H9 (cell line): ENCODE results near the gene TTC28. TPM values are rescaled to one million over a fixed set of nuclear protein-coding genes. Genes with fewer than 3 reads are reported as not detected.

Source experiments
- DNase-seq: peaks from one replicate; pipeline ENCODE4 v3.0.0-alpha.2; 2017
- H2AFZ ChIP-seq: one replicate; pipeline ENCODE4 v1.6.1; 2013; ENCODE audit warnings: mild to moderate bottlenecking, low read length, control low read depth, moderate library complexity
- H2AK5ac ChIP-seq: 2 replicates; pipeline ENCODE4 v1.6.1; 2013; ENCODE audit warnings: low read length, control low read depth, mixed read lengths; ENCODE audit not compliant: insufficient read length
- H2BK120ac ChIP-seq: one replicate; pipeline ENCODE4 v1.6.1; 2013; ENCODE audit warnings: low read depth, mild to moderate bottlenecking, low read length, control low read depth, inconsistent platforms; ENCODE audit not compliant: poor library complexity, severe bottlenecking
- H2BK12ac ChIP-seq: 2 replicates; pipeline ENCODE4 v1.6.1; 2013; ENCODE audit warnings: low read length, control low read depth, mixed read lengths, low read depth; ENCODE audit not compliant: insufficient read length
- H2BK15ac ChIP-seq: 2 replicates; pipeline ENCODE4 v1.6.1; 2013; ENCODE audit warnings: low read depth, low read length, control low read depth
- H2BK20ac ChIP-seq: one replicate; pipeline ENCODE4 v1.6.1; 2013; ENCODE audit warnings: low read depth, mild to moderate bottlenecking, low read length, control low read depth, inconsistent platforms; ENCODE audit not compliant: poor library complexity, severe bottlenecking
- H2BK5ac ChIP-seq: 2 replicates; pipeline ENCODE4 v1.6.1; 2013; ENCODE audit warnings: low read length, control low read depth, mixed read lengths; ENCODE audit not compliant: insufficient read length
- H3K14ac ChIP-seq: 2 replicates; pipeline ENCODE4 v1.6.1; 2013; ENCODE audit warnings: low read length, control low read depth; ENCODE audit not compliant: insufficient read depth
- H3K18ac ChIP-seq: 2 replicates; pipeline ENCODE4 v1.6.1; 2013; ENCODE audit warnings: low read depth, mild to moderate bottlenecking, mixed read lengths, low read length, control low read depth; ENCODE audit not compliant: insufficient read length
- H3K23ac ChIP-seq: 2 replicates; pipeline ENCODE4 v1.6.1; 2013; ENCODE audit warnings: low read length, control low read depth, mixed read lengths, low read depth; ENCODE audit not compliant: insufficient read length
- H3K23me2 ChIP-seq: 2 replicates; pipeline ENCODE4 v1.6.1; 2013; ENCODE audit warnings: low read depth, mild to moderate bottlenecking, mixed read lengths, low read length, control low read depth; ENCODE audit not compliant: insufficient read length, poor library complexity, severe bottlenecking
- H3K27ac ChIP-seq: 2 replicates; pipeline ENCODE4 v1.5.1; 2013; ENCODE audit warnings: low read length, control low read depth, mixed read lengths, low read depth; ENCODE audit not compliant: insufficient read length
- H3K27me3 ChIP-seq: 2 replicates; pipeline ENCODE4 v1.6.1; 2013; ENCODE audit warnings: low read length, control low read depth, inconsistent platforms; ENCODE audit not compliant: insufficient read depth
- H3K4ac ChIP-seq: 2 replicates; pipeline ENCODE4 v1.6.1; 2013; ENCODE audit warnings: low read depth, mild to moderate bottlenecking, control low read depth, inconsistent platforms, low read length, moderate library complexity
- H3K4me1 ChIP-seq: 2 replicates; pipeline ENCODE4 v1.6.1; 2013; ENCODE audit warnings: low read length, control low read depth, inconsistent platforms; ENCODE audit not compliant: insufficient read depth
- H3K4me2 ChIP-seq: 2 replicates; pipeline ENCODE4 v1.6.1; 2013; ENCODE audit warnings: low read length, control low read depth, mixed read lengths; ENCODE audit not compliant: insufficient read length, insufficient read depth
- H3K56ac ChIP-seq: 2 replicates; pipeline ENCODE4 v1.6.1; 2013; ENCODE audit warnings: low read depth, mild to moderate bottlenecking, mixed read lengths, low read length, control low read depth; ENCODE audit not compliant: insufficient read length
- H3K79me1 ChIP-seq: 2 replicates; pipeline ENCODE4 v1.6.1; 2013; ENCODE audit warnings: low read depth, mild to moderate bottlenecking, moderate library complexity, low read length, control low read depth, inconsistent platforms; ENCODE audit not compliant: insufficient read depth, poor library complexity, severe bottlenecking
- H3K79me2 ChIP-seq: 2 replicates; pipeline ENCODE4 v1.6.1; 2013; ENCODE audit warnings: low read length, control low read depth, inconsistent platforms; ENCODE audit not compliant: insufficient read depth
- H3K9ac ChIP-seq: 2 replicates; pipeline ENCODE4 v1.6.1; 2013; ENCODE audit warnings: low read length, control low read depth, mixed read lengths; ENCODE audit not compliant: insufficient read length; ENCODE audit errors: extremely low read depth
- H3K9me3 ChIP-seq: one replicate; pipeline ENCODE4 v1.6.1; 2013; ENCODE audit warnings: low read depth, low read length, inconsistent platforms; ENCODE audit not compliant: control insufficient read depth
- H3T11ph ChIP-seq: one replicate; pipeline ENCODE4 v1.6.1; 2013; ENCODE audit warnings: mild to moderate bottlenecking, low read length, control low read depth, inconsistent platforms
- H4K20me1 ChIP-seq: one replicate; pipeline ENCODE4 v1.6.1; 2013; ENCODE audit not compliant: control insufficient read depth, insufficient read length, insufficient read depth
- H4K5ac ChIP-seq: 2 replicates; pipeline ENCODE4 v1.6.1; 2013; ENCODE audit warnings: low read depth, mild to moderate bottlenecking, mixed read lengths, low read length, control low read depth; ENCODE audit not compliant: insufficient read length
- H4K8ac ChIP-seq: replicated peaks from 2 replicates; pipeline ENCODE4 v1.6.1; 2013; ENCODE audit warnings: low read length, control low read depth, mixed read lengths, low read depth; ENCODE audit not compliant: insufficient read length
- H4K91ac ChIP-seq: 2 replicates; pipeline ENCODE4 v1.6.1; 2013; ENCODE audit warnings: low read depth, mild to moderate bottlenecking, moderate library complexity, mixed read lengths, low read length, control low read depth; ENCODE audit not compliant: insufficient read length
- H3K27ac Mint-ChIP-seq, 3 experiments: 2 replicates in 2 of 3; 3 replicates in 1 of 3; pipeline ENCODE4 v1.8.0; 2020 to 2021; ENCODE audit warnings: mixed read lengths in 3 of 3, mild to moderate bottlenecking in 1 of 3, moderate library complexity in 1 of 3
- H3K27me3 Mint-ChIP-seq: 2 replicates; pipeline ENCODE4 v1.8.0; 2021; ENCODE audit warnings: low read depth, mild to moderate bottlenecking, moderate library complexity, mixed read lengths
- H3K36me3 Mint-ChIP-seq, 3 experiments: 2 replicates in 2 of 3; 3 replicates in 1 of 3; pipeline ENCODE4 v1.8.0; 2020 to 2021; ENCODE audit warnings: low read depth in 3 of 3, mixed read lengths in 3 of 3; ENCODE audit not compliant: insufficient read depth in 1 of 3
- H3K4me1 Mint-ChIP-seq, 2 experiments: 2 replicates each; pipeline ENCODE4 v1.8.0; 2020; ENCODE audit warnings: mixed read lengths in 2 of 2
- H3K4me3 Mint-ChIP-seq, 2 experiments: 2 replicates in 1 of 2; 3 replicates in 1 of 2; pipeline ENCODE4 v1.8.0; 2020 to 2021; ENCODE audit warnings: mild to moderate bottlenecking in 2 of 2, mixed read lengths in 2 of 2, moderate library complexity in 1 of 2
- H3K9me3 Mint-ChIP-seq, 2 experiments: 2 replicates in 1 of 2; 3 replicates in 1 of 2; pipeline ENCODE4 v1.8.0; 2020; ENCODE audit warnings: mild to moderate bottlenecking in 2 of 2, mixed read lengths in 2 of 2, moderate library complexity in 1 of 2
- WGBS: extraction: QIAGEN DNeasy Blood & Tissue Kit; methylation state at CpG from one replicate; pipeline ENCODE4 v1.1.7; 2013; ENCODE audit warnings: missing lambda C conversion rate, low lambda C conversion rate, mixed read lengths; ENCODE audit not compliant: insufficient read length; ENCODE audit errors: extremely low coverage; 5-methylcytosine and 5-hydroxymethylcytosine counted together
- total RNA-seq: library from RNA; stranded (reverse); gene quantifications from 2 replicates; pipeline ENCODE4 v1.2.1, GENCODE V29; 2021
- TF ChIP-seq, protein P1 (sequence below): fragments of 200-600 bp; sonication (generic); conservative IDR thresholded peaks from 3 replicates; pipeline ENCODE4 v1.8.0; 2021; ENCODE audit warnings: antibody characterized with exemption, mild to moderate bottlenecking

Gene TTC28
- total RNA-seq, 1 experiment from 2014 or later: 13.6 TPM

DNA sequence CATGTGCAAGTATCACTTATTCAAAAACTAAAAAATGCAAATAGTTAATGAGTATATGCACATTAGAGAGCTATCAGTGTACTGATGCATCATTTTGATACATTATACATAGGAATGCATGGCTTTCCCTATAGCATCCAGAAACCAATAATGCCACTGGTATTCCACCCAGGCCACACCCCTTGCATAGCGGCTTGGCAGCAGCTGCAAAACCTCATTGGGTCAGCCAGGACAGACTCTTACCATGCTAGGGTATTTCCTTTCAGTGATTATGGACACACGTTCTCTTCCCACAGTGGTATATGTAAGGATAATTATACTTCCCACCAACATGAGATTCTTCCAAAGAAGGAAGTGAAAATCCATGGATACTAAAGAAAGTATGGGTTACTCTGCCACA, 614.7 kb downstream of the TTC28 start:
- Histone ChIP-seq H3K9ac (no peak overlapping the region), H2BK5ac (no peak overlapping the region), H3K23ac (no peak overlapping the region), H2BK15ac (no peak overlapping the region), H2AK5ac (no peak overlapping the region), H4K8ac (no peak overlapping the region), H3K4me1 (no peaks in the 10 kb centered on the region), H2AFZ (no peak overlapping the region), H3K4ac (no peak overlapping the region), H3K14ac (no peak overlapping the region), H3K27ac (no peak overlapping the region), H3K9me3 (no peaks in the 10 kb centered on the region), H3T11ph (no peak overlapping the region), H4K5ac (no peak overlapping the region), H4K20me1 (no peaks in the 10 kb centered on the region), H3K79me2 (no peaks in the 10 kb centered on the region), H2BK12ac (no peak overlapping the region), H3K27me3 (no peaks in the 10 kb centered on the region), H3K18ac (no peak overlapping the region), H3K23me2 (no peaks in the 10 kb centered on the region), H3K4me2 (no peak overlapping the region), H3K56ac (no peak overlapping the region), H3K79me1 (no peaks in the 10 kb centered on the region), H2BK20ac (no peak overlapping the region), H4K91ac (no peak overlapping the region), H2BK120ac (no peak overlapping the region)
- no peak overlapping the region for H3K4me3 Mint-ChIP-seq
- no CpG with 5 or more reads among the region's 2 CpGs for WGBS
- no peak overlapping the region for H3K27ac Mint-ChIP-seq
- no peaks in the 10 kb centered on the region for H3K27me3 Mint-ChIP-seq
- TF ChIP-seq, protein P1, sequence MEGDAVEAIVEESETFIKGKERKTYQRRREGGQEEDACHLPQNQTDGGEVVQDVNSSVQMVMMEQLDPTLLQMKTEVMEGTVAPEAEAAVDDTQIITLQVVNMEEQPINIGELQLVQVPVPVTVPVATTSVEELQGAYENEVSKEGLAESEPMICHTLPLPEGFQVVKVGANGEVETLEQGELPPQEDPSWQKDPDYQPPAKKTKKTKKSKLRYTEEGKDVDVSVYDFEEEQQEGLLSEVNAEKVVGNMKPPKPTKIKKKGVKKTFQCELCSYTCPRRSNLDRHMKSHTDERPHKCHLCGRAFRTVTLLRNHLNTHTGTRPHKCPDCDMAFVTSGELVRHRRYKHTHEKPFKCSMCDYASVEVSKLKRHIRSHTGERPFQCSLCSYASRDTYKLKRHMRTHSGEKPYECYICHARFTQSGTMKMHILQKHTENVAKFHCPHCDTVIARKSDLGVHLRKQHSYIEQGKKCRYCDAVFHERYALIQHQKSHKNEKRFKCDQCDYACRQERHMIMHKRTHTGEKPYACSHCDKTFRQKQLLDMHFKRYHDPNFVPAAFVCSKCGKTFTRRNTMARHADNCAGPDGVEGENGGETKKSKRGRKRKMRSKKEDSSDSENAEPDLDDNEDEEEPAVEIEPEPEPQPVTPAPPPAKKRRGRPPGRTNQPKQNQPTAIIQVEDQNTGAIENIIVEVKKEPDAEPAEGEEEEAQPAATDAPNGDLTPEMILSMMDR: no peak
- peaks cover 0 to 10% (median 2%) of the 10 kb centered on the region in 3 experiments; a peak in 3 of 7 replicates for H3K36me3 Mint-ChIP-seq
- no peaks in the 10 kb centered on the region for H3K4me1 Mint-ChIP-seq
- DNase-seq: no peak
- H3K9me3 Mint-ChIP-seq: peaks cover 0 to 11% of the 10 kb centered on the region in 2 experiments; a peak in 3 of 5 replicates
